Measurements from ENCODE around the gene CCNQ.

The CCNQ gene

GRCh38 chrX:153560000-153560399 is 38.9 kb downstream of the CCNQ start:
- no peak for DNase-seq (ENCODE audit: low spot score)
- TF ChIP-seq, protein P1, sequence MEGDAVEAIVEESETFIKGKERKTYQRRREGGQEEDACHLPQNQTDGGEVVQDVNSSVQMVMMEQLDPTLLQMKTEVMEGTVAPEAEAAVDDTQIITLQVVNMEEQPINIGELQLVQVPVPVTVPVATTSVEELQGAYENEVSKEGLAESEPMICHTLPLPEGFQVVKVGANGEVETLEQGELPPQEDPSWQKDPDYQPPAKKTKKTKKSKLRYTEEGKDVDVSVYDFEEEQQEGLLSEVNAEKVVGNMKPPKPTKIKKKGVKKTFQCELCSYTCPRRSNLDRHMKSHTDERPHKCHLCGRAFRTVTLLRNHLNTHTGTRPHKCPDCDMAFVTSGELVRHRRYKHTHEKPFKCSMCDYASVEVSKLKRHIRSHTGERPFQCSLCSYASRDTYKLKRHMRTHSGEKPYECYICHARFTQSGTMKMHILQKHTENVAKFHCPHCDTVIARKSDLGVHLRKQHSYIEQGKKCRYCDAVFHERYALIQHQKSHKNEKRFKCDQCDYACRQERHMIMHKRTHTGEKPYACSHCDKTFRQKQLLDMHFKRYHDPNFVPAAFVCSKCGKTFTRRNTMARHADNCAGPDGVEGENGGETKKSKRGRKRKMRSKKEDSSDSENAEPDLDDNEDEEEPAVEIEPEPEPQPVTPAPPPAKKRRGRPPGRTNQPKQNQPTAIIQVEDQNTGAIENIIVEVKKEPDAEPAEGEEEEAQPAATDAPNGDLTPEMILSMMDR (IDR thresholded peaks at IDR 0.05; ENCODE audit: extremely low read depth, missing control alignments) = no peak

DNA sequence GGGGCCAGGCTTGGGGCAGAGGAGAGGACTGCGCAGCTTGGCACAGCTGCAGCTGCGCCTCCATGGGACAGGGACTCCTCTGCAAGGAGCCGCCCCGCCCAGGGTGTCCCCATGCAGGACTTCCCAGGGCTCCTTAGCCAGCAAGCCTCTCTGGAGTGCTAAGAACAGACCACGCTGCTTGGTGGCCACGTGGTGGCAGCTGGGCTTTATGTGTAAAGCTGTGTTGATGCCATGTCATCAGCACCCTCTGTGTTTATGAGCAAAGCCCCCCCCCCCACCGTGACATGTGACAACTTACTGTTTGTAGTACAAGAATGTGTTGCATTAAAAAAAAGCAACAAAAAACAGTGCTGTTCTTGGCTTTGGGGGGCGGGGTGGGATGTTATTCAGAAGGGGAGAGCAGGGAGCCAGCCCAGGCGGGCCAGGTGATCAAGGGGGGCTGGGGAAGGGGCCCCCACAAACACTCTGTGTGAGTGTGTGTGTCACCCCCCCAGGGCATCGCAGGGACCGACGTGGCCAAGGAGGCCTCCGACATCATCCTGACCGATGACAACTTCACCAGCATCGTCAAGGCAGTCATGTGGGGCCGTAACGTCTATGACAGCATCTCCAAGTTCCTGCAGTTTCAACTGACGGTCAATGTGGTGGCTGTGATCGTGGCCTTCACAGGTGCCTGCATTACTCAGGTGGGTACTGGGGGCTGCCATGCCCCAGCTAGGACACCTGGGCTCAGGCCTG is 41.2 kb downstream of the CCNQ start:
- TF ChIP-seq, protein P1 (IDR thresholded peaks at IDR 0.05; ENCODE audit: extremely low read depth, missing control alignments) = no peak
- no peak for DNase-seq (ENCODE audit: low spot score)

DNA sequence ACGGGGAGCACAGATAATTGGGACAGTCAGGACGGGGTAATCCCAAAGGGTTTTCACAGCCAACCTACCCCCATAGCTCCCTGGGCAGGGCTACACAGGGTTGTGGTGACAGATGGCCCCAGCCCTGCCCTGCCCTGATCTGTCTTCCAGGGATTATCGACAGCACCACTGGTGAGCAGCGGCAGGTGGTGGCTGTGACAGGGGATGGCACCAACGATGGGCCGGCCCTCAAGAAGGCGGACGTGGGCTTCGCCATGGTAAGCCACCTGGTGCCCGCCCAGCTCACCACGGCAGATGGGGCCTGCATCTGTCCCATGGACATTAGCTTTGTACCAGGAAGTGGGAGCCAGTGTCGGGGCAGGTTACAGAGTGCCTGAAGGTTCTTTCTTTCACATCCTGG is 42.2 kb downstream of the CCNQ start:
- TF ChIP-seq, protein P1 (IDR thresholded peaks at IDR 0.05; ENCODE audit: extremely low read depth, missing control alignments) = no peak
- DNase-seq (ENCODE audit: low spot score) = no peak

- DNase-seq (ENCODE audit: low spot score) = peak; percentile 70
These were observed 44.3 kb downstream of the CCNQ start for GRCh38 chrX:153554519-153555167.

GRCh38 chrX:153551135-153551534 is 47.8 kb downstream of the CCNQ start:
- DNase-seq (ENCODE audit: low spot score) = no peak
- TF ChIP-seq, protein P1 (IDR thresholded peaks at IDR 0.05; ENCODE audit: extremely low read depth, missing control alignments) = no peak

More at GRCh38 chrX:153554519-153555167, 44.3 kb downstream of the CCNQ start:
- TF ChIP-seq, protein P1 (IDR thresholded peaks at IDR 0.05; ENCODE audit: extremely low read depth, missing control alignments) = peak; percentile 42

GRCh38 chrX:153549807-153550206 is 49.1 kb downstream of the CCNQ start:
- TF ChIP-seq, protein P1 (IDR thresholded peaks at IDR 0.05; ENCODE audit: extremely low read depth, missing control alignments) = no peak
- no peak for DNase-seq (ENCODE audit: low spot score)

- DNase-seq (ENCODE audit: low spot score) = no peak
- TF ChIP-seq, protein P1 (IDR thresholded peaks at IDR 0.05; ENCODE audit: extremely low read depth, missing control alignments) = no peak
These were observed 49.7 kb downstream of the CCNQ start for GRCh38 chrX:153549231-153549630.

All from GM20000 (cell line).